Neural progenitor cell (in vitro differentiated cells): ENCODE data around the gene TLE7.

ENCODE experiments used
- EZH2 ChIP-seq: fragments of 200-600 bp; sonication (generic); IDR thresholded peaks from 2 replicates; pipeline ENCODE4 v1.6.1; 2017; ENCODE audit warnings: antibody characterized with exemption, mild to moderate bottlenecking, moderate library complexity
- TF ChIP-seq, protein P1 (sequence below): fragments of 200-600 bp; sonication (generic); IDR thresholded peaks from 2 replicates; pipeline ENCODE4 v1.5.1; 2017; ENCODE audit warnings: antibody characterized with exemption, mild to moderate bottlenecking

DNA sequence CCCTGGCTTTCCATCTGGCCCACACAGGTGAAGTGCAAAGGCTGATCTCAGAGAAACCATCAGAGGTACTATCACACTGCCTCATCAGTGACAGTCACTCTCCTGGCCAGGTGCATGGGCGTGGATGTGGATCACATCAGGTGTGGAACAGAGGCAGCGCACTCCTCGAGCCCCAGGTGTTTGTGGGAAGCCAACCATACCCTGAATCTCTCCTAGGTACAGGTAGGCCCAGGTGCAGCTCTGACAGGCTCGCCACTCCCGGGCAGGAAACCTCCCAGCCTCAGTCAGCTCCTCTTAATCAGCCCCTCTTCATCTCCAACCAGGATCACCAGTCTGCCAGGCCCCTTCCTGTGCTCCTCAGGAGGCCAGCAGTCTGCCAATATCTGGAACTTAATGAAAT is 31.7 kb downstream of the TLE7 start:
- TF ChIP-seq, protein P1, sequence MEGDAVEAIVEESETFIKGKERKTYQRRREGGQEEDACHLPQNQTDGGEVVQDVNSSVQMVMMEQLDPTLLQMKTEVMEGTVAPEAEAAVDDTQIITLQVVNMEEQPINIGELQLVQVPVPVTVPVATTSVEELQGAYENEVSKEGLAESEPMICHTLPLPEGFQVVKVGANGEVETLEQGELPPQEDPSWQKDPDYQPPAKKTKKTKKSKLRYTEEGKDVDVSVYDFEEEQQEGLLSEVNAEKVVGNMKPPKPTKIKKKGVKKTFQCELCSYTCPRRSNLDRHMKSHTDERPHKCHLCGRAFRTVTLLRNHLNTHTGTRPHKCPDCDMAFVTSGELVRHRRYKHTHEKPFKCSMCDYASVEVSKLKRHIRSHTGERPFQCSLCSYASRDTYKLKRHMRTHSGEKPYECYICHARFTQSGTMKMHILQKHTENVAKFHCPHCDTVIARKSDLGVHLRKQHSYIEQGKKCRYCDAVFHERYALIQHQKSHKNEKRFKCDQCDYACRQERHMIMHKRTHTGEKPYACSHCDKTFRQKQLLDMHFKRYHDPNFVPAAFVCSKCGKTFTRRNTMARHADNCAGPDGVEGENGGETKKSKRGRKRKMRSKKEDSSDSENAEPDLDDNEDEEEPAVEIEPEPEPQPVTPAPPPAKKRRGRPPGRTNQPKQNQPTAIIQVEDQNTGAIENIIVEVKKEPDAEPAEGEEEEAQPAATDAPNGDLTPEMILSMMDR, result no peak
- TF ChIP-seq EZH2, result no peak
